Memory B cell (primary cell): ENCODE results near the gene C1QTNF5.

Experiments used
- ATAC-seq: fragments of 150-1000 bp; cut with Tn5 transposase; 2 replicates; pipeline ENCODE4 v1.10.0; 2021; ENCODE audit warnings: low read depth, mild to moderate bottlenecking, moderate library complexity
- DNase-seq, 2 donors: peaks; one replicate each; pipeline ENCODE4 v3.0.0; 2022; ENCODE audit warnings: low spot score in 2 of 2
- H3K27ac Mint-ChIP-seq: one replicate; pipeline ENCODE4 v1.8.0; 2022; ENCODE audit warnings: mild to moderate bottlenecking, moderate library complexity, mixed read lengths
- H3K27me3 Mint-ChIP-seq: one replicate; pipeline ENCODE4 v1.8.0; 2022; ENCODE audit warnings: mixed read lengths
- H3K36me3 Mint-ChIP-seq: one replicate; pipeline ENCODE4 v1.8.0; 2022; ENCODE audit warnings: mild to moderate bottlenecking, mixed read lengths
- H3K4me1 Mint-ChIP-seq: one replicate; pipeline ENCODE4 v1.8.0; 2022; ENCODE audit warnings: mixed read lengths
- H3K4me3 Mint-ChIP-seq: one replicate; pipeline ENCODE4 v1.8.0; 2022; ENCODE audit warnings: mild to moderate bottlenecking, moderate library complexity, mixed read lengths
- H3K9me3 Mint-ChIP-seq: one replicate; pipeline ENCODE4 v1.8.0; 2022; ENCODE audit warnings: mixed read lengths

Gene C1QTNF5

GRCh38 chr11:119376197-119376847 is 35.6 kb upstream of the C1QTNF5 start:
- DNase-seq (no peak), ATAC-seq (no peak)
- Mint-ChIP-seq H3K27ac (no peak overlapping the region), H3K9me3 (no peaks in the 10 kb centered on the region), H3K4me3 (no peak overlapping the region), H3K4me1 (no peaks in the 10 kb centered on the region), H3K27me3 (peaks cover 6% of the 10 kb centered on the region), H3K36me3 (no peaks in the 10 kb centered on the region)

GRCh38 chr11:119375337-119376196 is 34.9 kb upstream of the C1QTNF5 start:
- Mint-ChIP-seq H3K36me3 (no peaks in the 10 kb centered on the region), H3K27ac (no peak overlapping the region), H3K4me3 (no peak overlapping the region), H3K9me3 (no peaks in the 10 kb centered on the region), H3K4me1 (no peaks in the 10 kb centered on the region), H3K27me3 (peaks cover 6% of the 10 kb centered on the region)
- ATAC-seq = no peak
- DNase-seq = no peak

DNA sequence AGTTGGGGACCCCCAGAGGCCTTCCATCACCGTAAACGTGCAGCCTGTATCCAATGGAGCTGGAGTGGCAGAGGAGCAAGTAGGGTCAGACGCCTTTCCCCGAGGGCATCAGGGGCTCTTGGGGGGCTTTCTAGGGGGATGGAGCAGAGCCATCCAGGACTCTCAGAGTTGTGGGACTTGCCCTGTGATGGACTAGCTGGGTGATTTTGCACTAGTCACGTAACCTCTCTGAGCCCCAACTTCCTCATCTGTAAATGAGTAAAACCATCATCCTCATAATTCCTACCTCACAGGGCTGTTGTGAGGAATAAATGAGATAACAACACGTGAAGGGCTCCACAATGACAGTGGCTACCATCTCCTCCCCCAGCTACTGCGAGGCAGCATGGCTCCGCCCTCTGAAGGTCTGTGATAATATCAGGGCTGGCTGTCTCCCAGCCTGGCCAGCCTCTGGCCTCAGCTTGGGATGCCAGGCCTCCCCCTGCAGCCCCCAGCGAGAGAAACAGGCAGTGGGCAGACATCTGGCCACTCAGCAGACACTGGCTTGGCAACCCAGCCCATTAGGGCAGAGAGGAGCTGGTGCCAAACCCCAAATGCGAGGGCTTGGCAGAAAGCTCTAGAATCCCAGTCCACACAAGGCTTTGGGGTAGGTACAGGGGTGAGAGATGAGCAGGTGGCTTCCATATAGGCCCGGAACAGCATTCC is 34.1 kb upstream of the C1QTNF5 start:
- Mint-ChIP-seq H3K4me3 (no peak overlapping the region), H3K27me3 (peaks cover 6% of the 10 kb centered on the region), H3K36me3 (no peaks in the 10 kb centered on the region), H3K4me1 (no peaks in the 10 kb centered on the region), H3K9me3 (no peaks in the 10 kb centered on the region), H3K27ac (no peak overlapping the region)
- DNase-seq = no peak
- ATAC-seq = no peak

GRCh38 chr11:119373921-119374631 is 33.4 kb upstream of the C1QTNF5 start:
- Mint-ChIP-seq H3K4me3 (no peak overlapping the region), H3K36me3 (no peaks in the 10 kb centered on the region)
- DNase-seq = no peak

DNA sequence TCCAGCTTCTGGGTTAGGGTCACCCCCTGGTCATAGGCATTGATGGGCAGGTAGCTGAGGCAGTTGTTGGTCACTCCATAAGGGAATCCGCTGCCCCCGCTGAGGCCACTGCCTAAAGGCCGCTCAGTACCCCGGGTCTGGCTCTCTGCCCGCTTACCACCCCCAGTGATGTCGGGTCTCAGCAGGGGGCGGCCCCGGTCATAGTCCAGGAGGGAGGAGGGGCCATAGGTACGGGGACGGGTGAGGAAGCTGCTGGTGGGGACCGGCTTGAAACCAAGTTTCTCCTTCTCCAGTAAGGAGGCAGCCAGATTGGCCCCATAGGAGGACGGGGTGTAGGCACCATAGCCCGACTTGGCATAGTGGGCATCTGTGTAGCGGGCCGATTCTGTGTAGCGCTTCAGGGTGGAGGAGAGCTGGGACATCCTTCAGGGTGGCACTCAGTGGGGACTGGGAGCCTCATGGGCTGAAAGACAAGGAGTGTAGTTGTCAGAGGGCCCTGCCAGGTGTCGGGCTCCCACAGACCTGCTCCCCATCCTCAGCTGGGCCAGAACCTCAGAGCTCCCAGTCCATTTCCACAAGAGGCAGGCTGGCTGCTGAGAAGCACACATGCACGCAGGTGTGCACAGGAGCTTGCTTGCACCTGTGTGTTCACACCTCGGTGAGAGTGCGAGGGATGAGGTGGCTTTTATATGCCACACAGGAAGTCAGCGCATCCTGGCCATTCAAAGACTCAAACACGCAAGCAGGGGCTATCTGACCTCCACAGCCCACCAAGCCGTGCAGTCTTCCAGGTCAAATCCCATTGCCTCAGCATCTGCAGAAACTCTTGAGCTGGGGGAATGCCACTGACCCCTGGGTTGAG is 32.6 kb upstream of the C1QTNF5 start:
- ATAC-seq (no peak), DNase-seq (no peak)
- H3K27me3 Mint-ChIP-seq = peaks cover 12% of the 10 kb centered on the region
- no peaks in the 10 kb centered on the region for H3K9me3 Mint-ChIP-seq
- no peaks in the 10 kb centered on the region for H3K4me1 Mint-ChIP-seq
- H3K27ac Mint-ChIP-seq = no peak overlapping the region
- no peaks in the 10 kb centered on the region for H3K36me3 Mint-ChIP-seq
- no peak overlapping the region for H3K4me3 Mint-ChIP-seq

More at GRCh38 chr11:119373921-119374631, 33.4 kb upstream of the C1QTNF5 start:
- H3K4me1 Mint-ChIP-seq = no peaks in the 10 kb centered on the region
- H3K27me3 Mint-ChIP-seq = peaks cover 10% of the 10 kb centered on the region
- ATAC-seq = no peak
- no peak overlapping the region for H3K27ac Mint-ChIP-seq
- no peaks in the 10 kb centered on the region for H3K9me3 Mint-ChIP-seq

- H3K27ac Mint-ChIP-seq = no peak overlapping the region
- peaks cover 16% of the 10 kb centered on the region for H3K27me3 Mint-ChIP-seq
- DNase-seq (no peak), ATAC-seq (no peak)
- no peak overlapping the region for H3K4me3 Mint-ChIP-seq
- H3K36me3 Mint-ChIP-seq = no peaks in the 10 kb centered on the region
- H3K4me1 Mint-ChIP-seq = no peaks in the 10 kb centered on the region
- H3K9me3 Mint-ChIP-seq = no peaks in the 10 kb centered on the region
These were observed 31.8 kb upstream of the C1QTNF5 start for GRCh38 chr11:119372260-119373058.

GRCh38 chr11:119371778-119372182 is 31.1 kb upstream of the C1QTNF5 start:
- Mint-ChIP-seq H3K36me3 (no peaks in the 10 kb centered on the region), H3K4me1 (no peaks in the 10 kb centered on the region), H3K27ac (no peak overlapping the region), H3K27me3 (peaks cover 20% of the 10 kb centered on the region), H3K9me3 (no peaks in the 10 kb centered on the region), H3K4me3 (no peak overlapping the region)
- ATAC-seq (peak; percentile 54), DNase-seq (no peak)

- Mint-ChIP-seq H3K9me3 (no peaks in the 10 kb centered on the region), H3K4me1 (no peaks in the 10 kb centered on the region), H3K36me3 (no peaks in the 10 kb centered on the region), H3K4me3 (no peak overlapping the region), H3K27ac (no peak overlapping the region), H3K27me3 (peaks cover 23% of the 10 kb centered on the region)
- no peak for DNase-seq
- no peak for ATAC-seq
These were observed 30.5 kb upstream of the C1QTNF5 start for GRCh38 chr11:119371067-119371601.

- H3K9me3 Mint-ChIP-seq = no peaks in the 10 kb centered on the region
- no peaks in the 10 kb centered on the region for H3K36me3 Mint-ChIP-seq
- H3K27ac Mint-ChIP-seq = no peak overlapping the region
- DNase-seq (no peak), ATAC-seq (peak; percentile 61)
- no peak overlapping the region for H3K4me3 Mint-ChIP-seq
- no peaks in the 10 kb centered on the region for H3K4me1 Mint-ChIP-seq
- H3K27me3 Mint-ChIP-seq = peaks cover 24% of the 10 kb centered on the region
These were observed 29.9 kb upstream of the C1QTNF5 start for GRCh38 chr11:119370486-119371046.

DNA sequence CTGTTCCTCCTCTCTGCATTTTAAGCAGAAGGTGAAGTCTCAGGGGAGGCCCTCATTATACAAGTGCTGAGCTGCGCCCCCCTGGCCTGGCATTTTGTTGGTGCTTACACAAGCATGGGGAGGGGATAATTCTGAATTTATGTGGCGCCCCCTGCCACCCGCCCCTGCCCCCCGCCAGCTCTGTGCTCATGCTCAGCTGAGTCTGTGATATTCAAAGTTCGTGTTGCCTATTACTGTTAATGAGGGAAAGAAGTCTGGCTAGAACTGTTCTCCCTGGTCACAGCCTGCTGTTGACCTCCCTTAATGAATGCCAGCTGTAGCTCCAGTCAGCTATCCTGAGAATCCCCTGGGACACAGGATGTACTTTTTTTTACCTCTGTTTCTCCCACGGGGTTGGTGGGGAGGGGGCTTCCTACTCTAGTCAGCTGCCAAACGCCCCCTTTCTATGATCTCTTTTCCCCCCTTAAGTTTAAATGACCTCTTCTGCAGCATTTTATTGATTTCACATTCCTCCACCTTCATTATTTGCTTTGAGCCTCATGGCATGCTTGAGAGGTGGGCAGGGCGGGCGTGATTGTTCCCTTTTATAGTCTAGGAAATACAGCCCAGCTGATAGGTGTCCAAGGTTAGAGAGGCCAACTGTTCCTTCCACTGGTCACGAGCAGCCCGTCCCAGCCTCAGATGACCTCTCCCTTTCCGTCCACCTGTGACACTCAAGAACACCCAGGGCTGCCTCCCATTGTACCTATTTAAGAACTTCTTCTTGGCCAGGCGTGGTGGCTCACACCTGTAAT is 28.6 kb upstream of the C1QTNF5 start:
- no peak for ATAC-seq
- H3K4me3 Mint-ChIP-seq = no peak overlapping the region
- peaks cover 31% of the 10 kb centered on the region for H3K27me3 Mint-ChIP-seq

DNA sequence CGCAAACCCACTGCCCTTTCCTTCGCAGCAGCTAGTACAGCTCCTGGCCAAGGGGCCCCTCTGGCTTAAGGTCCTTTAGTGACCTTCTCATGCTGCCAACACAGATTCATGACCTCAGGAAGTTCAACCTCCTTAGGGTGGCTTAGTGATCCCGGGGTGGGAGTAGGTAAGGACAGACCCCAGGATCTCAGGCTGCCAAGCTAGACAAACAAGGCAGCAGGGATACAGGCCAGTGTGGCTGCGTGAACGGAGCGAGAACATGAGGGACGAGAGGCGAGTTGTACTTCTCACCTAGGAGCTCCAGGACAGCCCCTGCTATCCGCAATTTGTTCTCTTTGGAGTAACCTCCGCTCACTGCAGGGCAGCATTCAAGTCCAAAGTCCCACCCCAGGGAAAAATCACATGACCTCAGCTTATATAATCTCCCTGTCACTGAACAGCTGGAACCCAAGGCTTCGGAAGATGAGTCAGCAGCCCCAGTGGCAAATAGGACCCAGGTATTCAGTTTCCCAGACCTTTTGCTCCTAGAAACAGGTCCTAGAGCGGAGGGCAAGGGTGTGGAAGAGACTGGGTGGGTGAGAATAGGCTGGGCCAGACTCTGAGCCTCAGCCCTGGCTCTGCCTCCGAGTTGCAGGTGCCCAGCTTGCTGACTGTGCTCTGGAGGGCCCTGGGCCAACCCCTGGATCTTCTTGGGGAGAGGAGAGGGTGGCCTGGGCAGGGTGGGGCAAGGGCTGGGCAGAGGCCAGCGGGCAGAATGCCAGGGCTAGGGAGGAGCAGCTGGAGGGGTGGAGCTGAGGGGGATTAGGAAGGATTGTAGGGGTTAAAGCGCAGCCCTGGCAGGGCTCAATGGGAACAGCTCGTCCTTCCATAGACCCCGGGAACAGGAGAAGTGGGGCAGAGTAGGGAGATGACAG is 27.7 kb upstream of the C1QTNF5 start:
- Mint-ChIP-seq H3K27me3 (peaks cover 30% of the 10 kb centered on the region), H3K27ac (no peak overlapping the region), H3K4me1 (peaks cover 4% of the 10 kb centered on the region)

More for the DNA sequence above, 28.6 kb upstream of the C1QTNF5 start:
- H3K4me1 Mint-ChIP-seq = peaks cover 3% of the 10 kb centered on the region
- H3K36me3 Mint-ChIP-seq = peaks cover 2% of the 10 kb centered on the region
- no peaks in the 10 kb centered on the region for H3K9me3 Mint-ChIP-seq
- H3K27ac Mint-ChIP-seq = no peak overlapping the region
- DNase-seq = no peak

More for the DNA sequence above, 27.7 kb upstream of the C1QTNF5 start:
- no peak overlapping the region for H3K4me3 Mint-ChIP-seq
- ATAC-seq (no peak), DNase-seq (no peak)
- H3K36me3 Mint-ChIP-seq = peaks cover 2% of the 10 kb centered on the region
- no peaks in the 10 kb centered on the region for H3K9me3 Mint-ChIP-seq
